Right lung (tissue), 5 donors: Measurements from ENCODE around the gene CNIH3. TPM values are rescaled to one million over a fixed set of nuclear protein-coding genes. Genes with fewer than 3 reads are reported as not detected.
A peak's percentile ranks its signal among the peaks of the same experiment; 100 is the strongest.
"Not testable (repeated sequence)": the region's sequence is repeated elsewhere in the genome, so short reads cannot be mapped to it uniquely, and the experiment has no call there.

Experiments used
- DNase-seq, 2 donors: peaks; one replicate each; pipeline ENCODE4 v3.0.0-alpha.2; 2013
- polyA plus RNA-seq, 5 donors: library from polyadenylated mRNA; unstranded; fragments of 120-200 nt; gene quantifications; one replicate each; pipeline versions ENCODE4 v1.2.1 to v1.2.3, GENCODE V29; 2013; ENCODE audit warnings: inconsistent platforms in 1 of 5, low replicate concordance in 1 of 5; ENCODE audit not compliant: insufficient read length in 5 of 5, insufficient read depth in 1 of 5

The CNIH3 gene
- polyA plus RNA-seq, 5 donors: 6.3 to 8.6 (median 7.5) TPM

- not testable (repeated sequence) for DNase-seq
Measured at GRCh38 chr1:224686140-224686539, 70.0 kb downstream of the CNIH3 start.

- no peak for DNase-seq
Measured at GRCh38 chr1:224687465-224687864, 71.3 kb downstream of the CNIH3 start.

GRCh38 chr1:224689374-224689773, 73.3 kb downstream of the CNIH3 start:
- DNase-seq: no peak

GRCh38 chr1:224690576-224690975, 74.5 kb downstream of the CNIH3 start:
- DNase-seq: no peak

GRCh38 chr1:224691148-224691925, 75.2 kb downstream of the CNIH3 start:
- no peak for DNase-seq

GRCh38 chr1:224694969-224695368, 78.9 kb downstream of the CNIH3 start:
- DNase-seq: no peak

- no peak for DNase-seq
Measured at GRCh38 chr1:224696021-224696420, 79.9 kb downstream of the CNIH3 start.

GRCh38 chr1:224696891-224697765, 81.0 kb downstream of the CNIH3 start:
- DNase-seq: peak; percentile 16 to 18

- DNase-seq: no peak
Measured at GRCh38 chr1:224698015-224698451, 81.9 kb downstream of the CNIH3 start.

- DNase-seq: no peak
Measured at GRCh38 chr1:224700918-224701531, 84.9 kb downstream of the CNIH3 start.

- no peak for DNase-seq
Measured at GRCh38 chr1:224703702-224704101, 87.6 kb downstream of the CNIH3 start.

- DNase-seq: no peak
Measured at GRCh38 chr1:224704107-224704735, 88.1 kb downstream of the CNIH3 start.

GRCh38 chr1:224705578-224705977, 89.5 kb downstream of the CNIH3 start:
- no peak for DNase-seq

- DNase-seq: no peak
Measured at GRCh38 chr1:224707843-224708725, 92.0 kb downstream of the CNIH3 start.

- DNase-seq: no peak
Measured at GRCh38 chr1:224710196-224710595, 94.1 kb downstream of the CNIH3 start.

GRCh38 chr1:224711231-224711756, 95.2 kb downstream of the CNIH3 start:
- not testable (repeated sequence) for DNase-seq

GRCh38 chr1:224711876-224712275, 95.8 kb downstream of the CNIH3 start:
- no peak for DNase-seq

- DNase-seq: no peak
Measured at GRCh38 chr1:224713228-224713627, 97.1 kb downstream of the CNIH3 start.

GRCh38 chr1:224714553-224714952, 98.4 kb downstream of the CNIH3 start:
- DNase-seq: no peak

GRCh38 chr1:224718470-224719053, 102.4 kb downstream of the CNIH3 start:
- DNase-seq: no peak
